Measurements from ENCODE around the gene MLNR. TPM values are rescaled to one million over a fixed set of nuclear protein-coding genes. Genes with fewer than 3 reads are reported as not detected.

Gene MLNR
- polyA plus RNA-seq, 1 experiment: not detected

GRCh38 chr13:49213539-49213938, 6.6 kb upstream of the MLNR start:
- no peaks in the 10 kb centered on the region for H3K36me3 ChIP-seq (ENCODE audit: control insufficient read depth, insufficient read depth, low read length)
- peaks cover 13% of the 10 kb centered on the region for H3K27me3 ChIP-seq (ENCODE audit: control insufficient read depth, insufficient read depth, low read length)
- POLR2A ChIA-PET: no interaction called here
- DNase-seq (ENCODE audit: low read depth): no peak
- CTCF ChIA-PET: no interaction called here
- TF ChIP-seq CTCF (IDR thresholded peaks at IDR 0.05; ENCODE audit: insufficient read depth, low read depth, low read length): no peak
- no peak overlapping the region for H3K4me3 ChIP-seq (ENCODE audit: low read depth, low read length)

DNA sequence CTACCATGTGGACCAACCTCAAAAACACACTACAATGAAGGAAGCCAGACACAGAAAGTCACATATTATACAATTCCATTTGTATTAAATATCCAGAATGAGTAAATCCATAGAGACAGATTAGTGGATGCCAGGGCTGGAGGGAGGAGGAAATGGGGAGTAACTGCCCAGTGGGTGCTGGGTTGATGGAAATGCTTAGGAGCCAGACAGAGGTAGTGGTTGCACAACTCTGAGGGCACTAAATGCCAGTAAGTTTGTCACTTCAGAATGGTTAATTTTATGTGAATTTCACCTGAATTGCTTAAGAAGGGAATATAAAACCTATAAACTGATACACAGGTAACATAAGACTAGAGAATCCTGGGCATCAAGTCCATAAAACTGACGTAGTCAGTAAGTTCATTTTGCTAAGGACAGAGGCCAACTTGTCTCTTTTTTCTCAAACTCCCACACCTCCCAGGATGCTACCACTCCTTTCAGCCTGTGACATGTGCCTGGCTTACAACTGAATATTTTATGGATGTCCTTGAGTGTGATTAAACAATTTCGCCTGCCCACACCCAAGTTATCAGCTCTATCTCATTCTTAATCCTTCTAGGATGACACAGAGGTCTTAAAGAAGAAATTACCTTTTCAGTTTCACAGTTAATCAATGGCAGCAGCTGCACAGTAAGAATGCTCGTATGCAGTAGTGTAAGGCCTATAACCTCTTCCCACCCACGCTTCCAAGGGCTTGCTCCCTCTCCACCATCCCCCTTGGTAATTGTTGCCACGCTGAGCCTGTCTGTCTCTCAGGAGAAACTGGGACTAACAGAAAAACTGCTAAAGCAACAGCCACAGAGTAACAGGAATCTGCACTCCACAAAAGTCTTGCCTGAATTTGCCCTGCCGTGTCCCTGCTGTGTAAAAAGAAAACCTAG, 5.9 kb upstream of the MLNR start:
- H3K4me3 ChIP-seq (ENCODE audit: low read depth, low read length): no peak overlapping the region
- no peaks in the 10 kb centered on the region for H3K36me3 ChIP-seq (ENCODE audit: control insufficient read depth, insufficient read depth, low read length)
- CTCF ChIA-PET: interaction anchor here (1.0 to 1.4 kb wide), 2 partner anchors 10 to 69 kb away, joined by 3 to 6 read pairs; no protein-coding TSS in a partner anchor
- POLR2A ChIA-PET: no interaction called here
- DNase-seq (ENCODE audit: low read depth): no peak
- H3K27me3 ChIP-seq (ENCODE audit: control insufficient read depth, insufficient read depth, low read length): peaks cover 17% of the 10 kb centered on the region
- no peak for TF ChIP-seq CTCF (IDR thresholded peaks at IDR 0.05; ENCODE audit: insufficient read depth, low read depth, low read length)

GRCh38 chr13:49214917-49215376, 5.2 kb upstream of the MLNR start:
- DNase-seq (ENCODE audit: low read depth): no peak
- no peak for TF ChIP-seq CTCF (IDR thresholded peaks at IDR 0.05; ENCODE audit: insufficient read depth, low read depth, low read length)
- Histone ChIP-seq H3K36me3 (ENCODE audit: control insufficient read depth, insufficient read depth, low read length) (no peaks in the 10 kb centered on the region), H3K27me3 (ENCODE audit: control insufficient read depth, insufficient read depth, low read length) (peaks cover 21% of the 10 kb centered on the region), H3K4me3 (ENCODE audit: low read depth, low read length) (no peak overlapping the region)
- POLR2A ChIA-PET: no interaction called here
- CTCF ChIA-PET: interaction anchor here (1.0 to 1.4 kb wide), 2 partner anchors 10 to 68 kb away, joined by 3 to 6 read pairs; no protein-coding TSS in a partner anchor

DNA sequence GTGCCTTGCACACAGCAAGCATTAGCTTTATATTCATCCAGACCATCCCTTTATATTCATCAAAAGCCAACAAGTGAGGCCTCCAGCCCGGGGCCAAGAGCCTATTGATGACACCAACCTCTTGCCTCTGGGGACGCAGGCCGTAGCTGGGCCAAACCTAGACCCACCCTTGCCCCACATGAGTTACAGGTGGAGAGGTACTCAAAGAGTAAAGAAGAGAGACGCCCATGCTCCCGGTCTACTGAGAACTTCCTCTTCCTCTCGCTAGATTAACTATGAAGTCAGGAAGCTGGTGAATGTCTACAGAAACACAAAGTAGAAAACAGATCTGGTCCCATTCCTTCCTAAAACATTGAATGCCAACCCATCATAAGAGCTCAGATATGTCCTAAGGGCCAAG, 3.8 kb upstream of the MLNR start:
- TF ChIP-seq CTCF (IDR thresholded peaks at IDR 0.05; ENCODE audit: insufficient read depth, low read depth, low read length): no peak
- ChIA-PET POLR2A (no interaction called here), CTCF (no interaction called here)

GRCh38 chr13:49217962-49218492, 2.1 kb upstream of the MLNR start:
- POLR2A ChIA-PET: no interaction called here
- Histone ChIP-seq H3K4me3 (ENCODE audit: low read depth, low read length) (no peak overlapping the region), H3K36me3 (ENCODE audit: control insufficient read depth, insufficient read depth, low read length) (no peaks in the 10 kb centered on the region), H3K27me3 (ENCODE audit: control insufficient read depth, insufficient read depth, low read length) (peaks cover 41% of the 10 kb centered on the region)
- no peak for DNase-seq (ENCODE audit: low read depth)
- CTCF ChIA-PET: interaction anchor here (0.6 kb wide), 1 partner anchor 24 kb away, joined by 3 read pairs; no protein-coding TSS in a partner anchor
- no peak for TF ChIP-seq CTCF (IDR thresholded peaks at IDR 0.05; ENCODE audit: insufficient read depth, low read depth, low read length)

More for the DNA sequence above, 3.8 kb upstream of the MLNR start:
- no peak for DNase-seq (ENCODE audit: low read depth)
- H3K36me3 ChIP-seq (ENCODE audit: control insufficient read depth, insufficient read depth, low read length): no peaks in the 10 kb centered on the region
- H3K27me3 ChIP-seq (ENCODE audit: control insufficient read depth, insufficient read depth, low read length): peaks cover 30% of the 10 kb centered on the region
- H3K4me3 ChIP-seq (ENCODE audit: low read depth, low read length): no peak overlapping the region
